ENCODE measurements around the gene STK32C. TPM values are rescaled to one million over a fixed set of nuclear protein-coding genes. Genes with fewer than 3 reads are reported as not detected.

Gene STK32C
- total RNA-seq, 1 donor from 2014 or later: 21.5 TPM

GRCh38 chr10:132247943-132248342 lies 59.8 kb downstream of the STK32C start:
- no peak for DNase-seq

- DNase-seq: no peak
Measured at GRCh38 chr10:132246296-132246695, 61.5 kb downstream of the STK32C start.

- no peak for DNase-seq
Measured at GRCh38 chr10:132245056-132245455, 62.7 kb downstream of the STK32C start.

- DNase-seq: no peak
Measured at GRCh38 chr10:132243626-132244025, 64.1 kb downstream of the STK32C start.

- no peak for DNase-seq
Measured at GRCh38 chr10:132243141-132243540, 64.6 kb downstream of the STK32C start.

GRCh38 chr10:132242103-132242840 lies 65.5 kb downstream of the STK32C start:
- DNase-seq: no peak

GRCh38 chr10:132241496-132241895 lies 66.3 kb downstream of the STK32C start:
- DNase-seq: no peak

GRCh38 chr10:132241086-132241485 lies 66.7 kb downstream of the STK32C start:
- DNase-seq: no peak

- no peak for DNase-seq
Measured at GRCh38 chr10:132240581-132240980, 67.2 kb downstream of the STK32C start.

- DNase-seq: no peak
Measured at GRCh38 chr10:132240156-132240555, 67.6 kb downstream of the STK32C start.

GRCh38 chr10:132239126-132240031 lies 68.4 kb downstream of the STK32C start:
- DNase-seq: no peak

GRCh38 chr10:132238371-132239125 lies 69.2 kb downstream of the STK32C start:
- no peak for DNase-seq

GRCh38 chr10:132237871-132238270 lies 69.9 kb downstream of the STK32C start:
- DNase-seq: no peak

GRCh38 chr10:132237396-132237795 lies 70.4 kb downstream of the STK32C start:
- no peak for DNase-seq

- DNase-seq: no peak
Measured at GRCh38 chr10:132236881-132237280, 70.9 kb downstream of the STK32C start.

- no peak for DNase-seq
Measured at GRCh38 chr10:132236161-132236560, 71.6 kb downstream of the STK32C start.

- no peak for DNase-seq
Measured at GRCh38 chr10:132234860-132235259, 72.9 kb downstream of the STK32C start.

GRCh38 chr10:132233501-132234085 lies 74.2 kb downstream of the STK32C start:
- DNase-seq: no peak

GRCh38 chr10:132232981-132233380 lies 74.8 kb downstream of the STK32C start:
- DNase-seq: no peak

GRCh38 chr10:132232023-132232951 lies 75.5 kb downstream of the STK32C start:
- no peak for DNase-seq

- no peak for DNase-seq
Measured at GRCh38 chr10:132231656-132232022, 76.1 kb downstream of the STK32C start.

All from occipital lobe (tissue), 2 donors.